Measurements from ENCODE around the gene GFM2.
A peak's percentile ranks its signal among the peaks of the same experiment; 100 is the strongest.
"Not testable (repeated sequence)": the region's sequence is repeated elsewhere in the genome, so short reads cannot be mapped to it uniquely, and the experiment has no call there.

GFM2 gene

DNA sequence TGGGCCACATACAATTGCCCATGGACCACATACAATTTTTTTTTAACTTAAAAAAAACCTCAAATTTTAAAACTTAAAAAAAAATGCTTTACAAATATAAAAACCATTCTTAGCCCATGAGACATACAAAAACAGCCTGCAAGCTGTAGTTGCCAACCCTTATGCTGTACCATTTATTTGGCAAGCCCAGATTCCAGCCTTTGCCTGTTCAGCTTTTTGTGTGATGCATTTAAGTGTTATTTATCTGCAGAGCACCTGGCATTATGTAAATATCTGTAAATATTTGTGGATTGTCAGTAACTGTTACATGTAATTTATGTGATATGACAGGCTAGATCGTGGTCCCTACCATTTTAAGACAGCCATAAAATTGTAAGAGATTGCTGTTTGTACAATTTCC, 49.3 kb downstream of the GFM2 start:
- no peak for DNase-seq

- no peak for DNase-seq
Measured at GRCh38 chr5:74693191-74693590, 73.7 kb downstream of the GFM2 start.

- no peak for DNase-seq
Measured at GRCh38 chr5:74686962-74687751, 79.8 kb downstream of the GFM2 start.

DNA sequence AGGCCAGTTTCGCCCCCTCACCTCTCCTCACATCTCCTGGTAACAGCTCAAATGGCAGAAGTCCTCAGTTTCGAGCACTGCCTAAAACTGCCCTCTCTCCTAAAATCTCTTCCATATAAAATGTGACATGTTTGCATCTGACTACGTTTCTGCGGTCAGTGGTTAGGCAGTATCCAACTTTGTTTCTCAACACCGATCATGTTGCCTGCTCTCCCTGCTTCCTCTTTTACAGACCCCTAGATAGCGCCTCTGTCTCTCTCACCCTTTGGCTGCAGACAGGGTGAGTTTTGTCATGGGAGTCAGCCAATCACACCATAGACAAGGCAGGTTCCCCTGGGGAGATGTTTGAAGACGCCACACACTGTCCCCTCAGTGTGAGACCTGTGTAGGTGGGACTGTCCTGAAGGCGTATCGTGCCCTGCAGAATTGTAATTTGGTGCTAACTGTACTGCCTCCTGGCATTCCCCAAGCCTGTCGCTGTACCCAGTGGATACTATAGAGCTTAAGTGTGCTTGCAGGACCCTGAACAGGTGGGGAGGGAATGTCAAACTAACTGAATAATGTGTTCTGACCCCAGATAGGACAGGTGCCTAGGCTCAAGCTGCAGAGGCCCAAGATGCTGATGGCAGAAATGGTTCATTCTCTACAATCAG, 80.8 kb downstream of the GFM2 start:
- peak; percentile 21 for DNase-seq

GRCh38 chr5:74684900-74685851, 81.7 kb downstream of the GFM2 start, which contains the start of gene HEXB:
TSS of gene HEXB (plus strand) at chr5:74685233. CDS start at chr5:74685261, 28 bp downstream.
- DNase-seq: peak; percentile 85

GRCh38 chr5:74679966-74680365, 87.0 kb downstream of the GFM2 start:
- no peak for DNase-seq

DNA sequence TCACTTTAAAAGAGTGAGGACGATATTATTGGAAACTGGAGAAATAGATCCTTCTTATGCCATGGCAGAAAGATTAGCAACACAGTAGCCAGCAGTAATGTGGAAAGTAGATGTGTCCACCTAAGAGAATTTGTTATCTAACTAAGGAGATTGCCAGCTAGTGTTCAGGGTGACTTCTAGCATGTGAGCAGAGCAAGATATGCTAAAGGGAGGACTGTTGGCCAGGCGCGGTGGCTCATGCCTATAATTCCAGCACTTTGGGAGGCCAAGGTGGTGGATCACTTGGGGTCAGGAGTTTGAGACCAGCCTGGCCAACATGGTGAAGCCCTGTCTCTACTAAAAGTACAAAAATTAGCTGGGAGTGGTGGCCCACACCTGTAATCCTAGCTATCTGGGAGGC, 87.6 kb downstream of the GFM2 start:
- DNase-seq: not testable (repeated sequence)

GRCh38 chr5:74678123-74678522, 88.8 kb downstream of the GFM2 start:
- DNase-seq: not testable (repeated sequence)

DNA sequence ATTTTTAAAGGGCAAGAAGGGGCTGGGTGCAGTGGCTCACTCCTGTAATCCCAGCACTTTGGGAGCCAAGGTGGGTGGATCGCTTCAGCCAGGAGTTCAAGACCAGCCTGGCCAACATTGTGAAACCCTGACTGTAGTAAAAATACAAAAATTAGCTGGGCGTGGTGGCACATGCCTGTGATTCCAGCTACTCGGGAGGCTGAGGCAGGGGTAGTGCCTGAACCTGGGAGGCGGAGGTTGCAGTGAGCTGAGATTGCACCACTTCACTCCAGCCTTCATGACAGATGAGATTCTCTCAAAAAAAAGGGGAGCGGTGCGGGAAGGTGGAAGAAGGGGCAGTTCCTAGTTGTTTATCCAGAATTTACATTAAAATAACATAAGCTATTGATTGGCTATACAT, 90.5 kb downstream of the GFM2 start:
- not testable (repeated sequence) for DNase-seq

- DNase-seq: no peak
Measured at GRCh38 chr5:74673011-74673790, 93.7 kb downstream of the GFM2 start.

DNA sequence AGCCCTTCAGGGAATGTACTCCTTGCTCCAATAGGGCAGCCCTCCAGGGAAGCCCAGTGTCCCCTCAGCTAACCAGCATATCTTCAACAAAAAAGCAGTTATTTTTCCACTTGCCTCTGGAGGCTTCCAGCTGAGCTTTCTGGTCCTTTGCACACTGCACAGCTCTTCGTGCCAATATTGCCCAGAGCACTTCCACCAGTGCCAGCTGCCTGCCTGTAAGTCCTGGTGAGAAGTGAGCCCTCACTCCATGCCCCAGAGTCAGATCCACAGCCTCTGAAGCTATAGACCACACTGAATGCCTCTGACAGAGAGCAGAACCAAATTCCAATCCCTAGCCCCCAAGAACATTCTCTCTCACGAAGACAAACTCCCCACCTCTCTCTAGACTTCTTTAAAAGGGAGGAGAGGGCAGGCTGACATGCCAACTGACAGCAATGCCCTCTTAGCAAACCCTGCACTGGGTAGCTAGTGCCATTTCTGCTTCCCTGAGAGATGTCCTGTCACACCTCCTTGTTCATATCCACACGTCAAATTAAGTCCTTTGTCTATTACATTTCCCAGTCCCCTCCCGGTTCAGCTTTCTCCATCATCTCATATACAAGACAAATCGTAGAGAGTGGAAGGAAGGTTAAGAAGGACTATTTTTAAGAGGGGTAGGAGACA, 94.6 kb downstream of the GFM2 start:
- no peak for DNase-seq
